SK-N-SH treated with all-trans-retinoic acid at 6 μM for 48 hours (cell line): ENCODE measurements around the gene L3MBTL1.

ENCODE experiments used
- ARNTL ChIP-seq: fragments of 450-650 bp; formaldehyde crosslinking; IDR thresholded peaks from 2 replicates; pipeline ENCODE4 v1.5.0; 2020; ENCODE audit warnings: low read depth, mild to moderate bottlenecking, moderate library complexity, borderline replicate concordance
- BACH2 ChIP-seq: fragments of 250-450 bp; sonication (Bioruptor Pico); IDR thresholded peaks from 2 replicates; pipeline ENCODE4 v1.9.0; 2021; ENCODE audit warnings: mild to moderate bottlenecking, borderline replicate concordance
- ISL1 ChIP-seq: fragments of 250-450 bp; sonication (Bioruptor Pico); IDR thresholded peaks from 2 replicates; pipeline ENCODE4 v2.1.2; 2022; ENCODE audit warnings: mild to moderate bottlenecking, moderate library complexity
- OSR1 ChIP-seq: fragments of 250-450 bp; sonication (Bioruptor Pico); IDR thresholded peaks from 2 replicates; pipeline ENCODE4 v1.8.0; 2022; ENCODE audit warnings: moderate library complexity, mild to moderate bottlenecking, inconsistent platforms
- SNAI2 ChIP-seq: fragments of 250-450 bp; sonication (Bioruptor Pico); IDR thresholded peaks from 2 replicates; pipeline ENCODE4 v1.5.0; 2020; ENCODE audit warnings: mild to moderate bottlenecking, moderate library complexity
- TCF4 ChIP-seq: fragments of 250-450 bp; sonication (Bioruptor Pico); IDR thresholded peaks from 2 replicates; pipeline ENCODE4 v1.8.0; 2021; ENCODE audit warnings: mild to moderate bottlenecking, moderate library complexity, borderline replicate concordance
- ZFP3 ChIP-seq: fragments of 250-450 bp; sonication (Bioruptor Pico); IDR thresholded peaks from 2 replicates; pipeline ENCODE4 v1.5.0; 2020; ENCODE audit warnings: mild to moderate bottlenecking, moderate library complexity
- ZFP30 ChIP-seq: fragments of 450-650 bp; formaldehyde crosslinking; IDR thresholded peaks from 2 replicates; pipeline ENCODE4 v1.5.0; 2022; ENCODE audit warnings: mild to moderate bottlenecking, moderate library complexity
- ZNF70 ChIP-seq: fragments of 450-650 bp; formaldehyde crosslinking; IDR thresholded peaks from 2 replicates; pipeline ENCODE4 v1.5.0; 2020; ENCODE audit warnings: mild to moderate bottlenecking, moderate library complexity
- TF ChIP-seq, protein P1 (sequence below): fragments of 250-450 bp; sonication (Bioruptor Pico); IDR thresholded peaks from 2 replicates; pipeline ENCODE4 v1.5.1; 2021; ENCODE audit warnings: mild to moderate bottlenecking, moderate library complexity
- TF ChIP-seq, protein P2 (sequence below): fragments of 250-450 bp; sonication (Bioruptor Pico); IDR thresholded peaks from 2 replicates; pipeline ENCODE4 v1.5.0; 2020; ENCODE audit warnings: mild to moderate bottlenecking, moderate library complexity

DNA sequence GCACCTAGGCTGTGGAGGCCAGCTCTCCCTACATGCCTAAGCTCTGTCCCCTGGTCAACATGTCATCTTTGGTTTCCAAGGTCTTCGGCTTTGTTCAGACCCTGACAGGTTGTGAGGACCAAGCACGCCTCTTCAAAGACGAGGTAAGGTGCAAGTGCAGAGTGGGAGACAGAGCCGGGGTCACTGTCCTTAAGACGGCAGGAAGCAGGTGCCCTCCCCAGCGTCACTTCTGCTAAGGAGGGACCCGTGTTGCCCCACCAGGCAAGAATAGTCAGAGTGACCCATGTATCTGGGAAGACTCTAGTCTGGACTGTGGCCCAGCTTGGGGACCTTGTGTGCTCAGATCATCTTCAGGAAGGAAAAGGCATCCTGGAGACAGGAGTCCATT is 33.2 kb downstream of the L3MBTL1 start:
- TF ChIP-seq OSR1 (CRISPR knock-in tag): no peak
- TF ChIP-seq ZFP30 (CRISPR knock-in tag): no peak
- TF ChIP-seq ARNTL (CRISPR knock-in tag): no peak
- no peak for TF ChIP-seq ZNF70
- no peak for TF ChIP-seq SNAI2
- TF ChIP-seq ISL1 (CRISPR knock-in tag): no peak
- TF ChIP-seq, protein P1, sequence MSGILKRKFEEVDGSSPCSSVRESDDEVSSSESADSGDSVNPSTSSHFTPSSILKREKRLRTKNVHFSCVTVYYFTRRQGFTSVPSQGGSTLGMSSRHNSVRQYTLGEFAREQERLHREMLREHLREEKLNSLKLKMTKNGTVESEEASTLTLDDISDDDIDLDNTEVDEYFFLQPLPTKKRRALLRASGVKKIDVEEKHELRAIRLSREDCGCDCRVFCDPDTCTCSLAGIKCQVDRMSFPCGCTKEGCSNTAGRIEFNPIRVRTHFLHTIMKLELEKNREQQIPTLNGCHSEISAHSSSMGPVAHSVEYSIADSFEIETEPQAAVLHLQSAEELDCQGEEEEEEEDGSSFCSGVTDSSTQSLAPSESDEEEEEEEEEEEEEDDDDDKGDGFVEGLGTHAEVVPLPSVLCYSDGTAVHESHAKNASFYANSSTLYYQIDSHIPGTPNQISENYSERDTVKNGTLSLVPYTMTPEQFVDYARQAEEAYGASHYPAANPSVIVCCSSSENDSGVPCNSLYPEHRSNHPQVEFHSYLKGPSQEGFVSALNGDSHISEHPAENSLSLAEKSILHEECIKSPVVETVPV: no peak
- TF ChIP-seq, protein P2, sequence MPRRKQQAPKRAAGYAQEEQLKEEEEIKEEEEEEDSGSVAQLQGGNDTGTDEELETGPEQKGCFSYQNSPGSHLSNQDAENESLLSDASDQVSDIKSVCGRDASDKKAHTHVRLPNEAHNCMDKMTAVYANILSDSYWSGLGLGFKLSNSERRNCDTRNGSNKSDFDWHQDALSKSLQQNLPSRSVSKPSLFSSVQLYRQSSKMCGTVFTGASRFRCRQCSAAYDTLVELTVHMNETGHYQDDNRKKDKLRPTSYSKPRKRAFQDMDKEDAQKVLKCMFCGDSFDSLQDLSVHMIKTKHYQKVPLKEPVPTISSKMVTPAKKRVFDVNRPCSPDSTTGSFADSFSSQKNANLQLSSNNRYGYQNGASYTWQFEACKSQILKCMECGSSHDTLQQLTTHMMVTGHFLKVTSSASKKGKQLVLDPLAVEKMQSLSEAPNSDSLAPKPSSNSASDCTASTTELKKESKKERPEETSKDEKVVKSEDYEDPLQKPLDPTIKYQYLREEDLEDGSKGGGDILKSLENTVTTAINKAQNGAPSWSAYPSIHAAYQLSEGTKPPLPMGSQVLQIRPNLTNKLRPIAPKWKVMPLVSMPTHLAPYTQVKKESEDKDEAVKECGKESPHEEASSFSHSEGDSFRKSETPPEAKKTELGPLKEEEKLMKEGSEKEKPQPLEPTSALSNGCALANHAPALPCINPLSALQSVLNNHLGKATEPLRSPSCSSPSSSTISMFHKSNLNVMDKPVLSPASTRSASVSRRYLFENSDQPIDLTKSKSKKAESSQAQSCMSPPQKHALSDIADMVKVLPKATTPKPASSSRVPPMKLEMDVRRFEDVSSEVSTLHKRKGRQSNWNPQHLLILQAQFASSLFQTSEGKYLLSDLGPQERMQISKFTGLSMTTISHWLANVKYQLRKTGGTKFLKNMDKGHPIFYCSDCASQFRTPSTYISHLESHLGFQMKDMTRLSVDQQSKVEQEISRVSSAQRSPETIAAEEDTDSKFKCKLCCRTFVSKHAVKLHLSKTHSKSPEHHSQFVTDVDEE: no peak
- TF ChIP-seq ZFP3 (CRISPR knock-in tag): no peak
- TF ChIP-seq TCF4 (CRISPR knock-in tag): no peak
- no peak for TF ChIP-seq BACH2 (CRISPR knock-in tag)
